GM21515 (cell line): ENCODE measurements around the gene SHC3.

Experiments used
- ATAC-seq: cut with Tn5 transposase; IDR thresholded peaks from one replicate; pipeline ENCODE4 v1.9.1; 2021; ENCODE audit not compliant: unreplicated experiment

Gene SHC3

GRCh38 chr9:88990041-88990728 is 188.4 kb downstream of the SHC3 start:
- no peak for ATAC-seq

GRCh38 chr9:88988796-88989641 is 189.6 kb downstream of the SHC3 start:
- no peak for ATAC-seq

- ATAC-seq, result no peak
Measured at GRCh38 chr9:88987661-88988060, 191.0 kb downstream of the SHC3 start.

DNA sequence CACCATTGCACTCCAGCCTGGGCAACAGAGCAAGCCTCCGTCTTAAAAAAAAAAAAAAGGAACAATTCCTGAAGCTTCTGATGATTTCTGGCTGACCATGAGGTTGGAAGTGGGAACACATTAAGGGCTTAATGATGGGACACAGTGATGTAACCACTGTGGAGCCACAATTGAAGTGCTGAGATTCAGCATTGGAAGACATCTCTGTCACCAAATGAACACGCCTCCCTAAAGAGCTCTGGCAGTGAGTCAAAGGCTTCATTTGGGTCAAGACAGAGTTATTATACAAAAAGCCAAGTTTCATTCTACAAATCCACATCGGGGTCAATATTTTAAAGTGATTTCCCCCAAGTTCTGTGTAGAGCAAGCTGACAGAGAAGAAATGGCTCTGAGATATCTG is 191.8 kb downstream of the SHC3 start:
- ATAC-seq, result no peak

- no peak for ATAC-seq
Measured at GRCh38 chr9:88985616-88986015, 193.0 kb downstream of the SHC3 start.

GRCh38 chr9:88984543-88984883 is 194.1 kb downstream of the SHC3 start:
- ATAC-seq, result no peak

GRCh38 chr9:88983865-88984542 is 194.6 kb downstream of the SHC3 start:
- ATAC-seq, result no peak

DNA sequence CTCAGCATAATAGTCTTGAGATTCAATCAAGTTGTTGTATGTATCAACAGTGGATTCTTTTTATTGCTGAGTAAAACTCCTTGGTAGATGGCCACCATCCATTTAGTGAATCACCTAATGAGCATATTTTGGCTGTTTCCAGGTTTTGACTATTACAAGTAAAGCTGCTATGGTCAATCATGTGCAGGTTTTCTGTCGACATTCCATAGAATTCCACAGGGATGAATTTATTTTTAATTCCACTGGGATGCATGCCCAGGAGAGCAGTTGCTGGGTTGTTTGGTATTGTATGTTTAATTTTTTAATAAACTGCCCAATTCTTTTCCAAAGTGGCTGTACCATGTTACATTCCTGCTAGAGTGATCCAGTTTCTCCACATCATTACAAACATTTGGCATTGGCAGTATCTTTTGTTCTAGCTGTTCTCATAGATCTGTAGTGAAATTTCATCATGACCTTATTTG is 197.8 kb downstream of the SHC3 start:
- ATAC-seq, result no peak

DNA sequence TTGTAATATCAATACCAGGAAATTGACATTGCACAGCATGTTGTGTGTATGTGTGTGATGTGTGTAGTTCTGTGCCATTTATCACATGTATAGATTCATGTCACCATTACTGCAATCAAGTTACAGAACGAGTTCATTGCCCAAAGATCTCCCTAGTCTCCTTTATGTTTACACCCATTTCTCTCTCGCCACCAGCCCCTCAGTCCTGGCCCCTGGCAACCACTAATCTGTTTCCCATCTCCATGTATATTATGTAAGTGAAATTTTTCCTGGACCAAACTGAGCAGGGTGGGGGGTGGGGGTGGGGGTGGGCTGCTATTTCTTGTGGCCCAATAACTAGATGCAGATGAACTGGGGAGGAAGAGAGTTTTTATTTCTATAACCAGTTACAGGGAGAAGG is 198.8 kb downstream of the SHC3 start:
- ATAC-seq, result no peak

DNA sequence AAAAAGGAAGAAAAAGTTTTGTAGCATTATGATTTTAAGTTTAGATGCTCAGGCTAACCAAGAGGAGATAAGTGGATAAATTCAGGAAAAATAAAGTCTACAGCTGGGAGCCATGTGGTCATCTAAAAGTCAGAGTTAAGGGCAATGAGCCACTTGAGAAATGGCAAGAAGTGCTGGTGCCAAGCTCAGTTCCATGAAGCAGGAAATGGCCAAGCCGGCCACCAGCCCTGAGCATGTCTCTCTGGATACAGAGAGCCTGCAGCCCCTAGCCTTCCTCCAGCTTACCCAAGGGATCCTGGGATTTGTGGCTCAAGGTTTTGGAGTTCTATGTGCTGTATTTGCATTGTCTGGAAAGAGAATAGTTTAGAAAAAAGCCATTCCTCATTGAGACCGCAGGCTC is 199.6 kb downstream of the SHC3 start:
- ATAC-seq, result no peak

- no peak for ATAC-seq
Measured at GRCh38 chr9:88978034-88978433, 200.6 kb downstream of the SHC3 start.

DNA sequence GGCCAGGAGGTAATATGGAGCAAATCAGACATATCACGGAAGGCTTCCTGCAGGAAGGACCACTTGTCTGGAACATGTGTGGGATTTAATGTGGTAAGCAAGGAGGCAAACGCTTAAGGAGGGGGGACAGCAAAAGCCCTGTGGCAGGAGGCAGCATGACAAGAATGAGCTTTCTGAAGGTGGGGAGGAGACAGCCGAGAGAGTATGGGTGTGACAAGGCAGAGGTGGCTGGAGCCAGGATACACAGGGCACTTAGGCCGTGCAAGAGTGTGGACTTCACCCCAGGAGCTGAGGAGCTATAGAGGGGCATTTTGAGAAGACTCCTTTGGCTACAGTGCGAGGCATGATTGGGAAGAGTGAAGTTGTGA is 201.7 kb downstream of the SHC3 start:
- ATAC-seq, result no peak

- no peak for ATAC-seq
Measured at GRCh38 chr9:88975966-88976889, 202.4 kb downstream of the SHC3 start.

DNA sequence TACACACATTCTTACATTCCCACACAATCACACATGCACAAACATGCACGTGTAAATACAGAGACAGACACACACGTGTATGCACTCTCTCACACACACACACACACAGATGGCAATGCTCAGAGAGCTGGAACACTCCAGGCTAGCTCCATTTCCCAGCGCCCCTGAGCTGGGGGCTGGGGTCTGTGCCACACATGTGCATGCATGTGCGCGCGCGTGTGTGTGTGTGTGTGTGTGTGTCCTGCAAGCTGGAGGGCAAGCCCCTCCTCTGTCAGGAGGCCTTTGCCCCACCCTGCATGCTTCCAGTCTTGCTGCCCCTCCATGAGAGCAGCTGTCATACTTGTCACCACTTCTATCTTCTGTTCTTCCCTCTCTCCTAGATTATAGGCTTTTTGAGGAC is 204.0 kb downstream of the SHC3 start:
- ATAC-seq, result no peak

GRCh38 chr9:88973281-88974045 is 205.2 kb downstream of the SHC3 start:
- ATAC-seq, result no peak

DNA sequence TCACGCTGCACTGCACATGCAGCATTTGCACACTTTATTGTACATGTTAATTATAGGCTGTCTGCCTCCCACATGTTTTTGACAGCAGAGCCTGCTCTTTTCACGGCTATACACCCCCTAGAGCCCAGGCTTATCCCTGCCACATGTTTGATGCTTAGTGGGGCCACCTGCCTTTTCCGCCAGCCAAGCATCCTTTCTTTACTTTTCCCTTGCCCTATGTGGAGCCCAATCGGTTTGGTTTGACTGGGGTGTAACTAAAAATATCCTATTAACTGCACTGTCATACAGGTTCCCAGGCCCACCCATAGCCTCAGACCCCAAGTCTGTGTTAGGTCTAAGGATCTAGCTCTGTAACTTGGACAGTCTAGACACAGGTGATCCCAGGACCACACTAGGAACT is 206.2 kb downstream of the SHC3 start:
- no peak for ATAC-seq

- no peak for ATAC-seq
Measured at GRCh38 chr9:88971131-88971960, 207.3 kb downstream of the SHC3 start.

GRCh38 chr9:88969646-88970373 is 208.8 kb downstream of the SHC3 start:
- no peak for ATAC-seq

GRCh38 chr9:88968799-88969198 is 209.8 kb downstream of the SHC3 start:
- no peak for ATAC-seq
